Stimulated activated naive CD8-positive, alpha-beta T cell treated with anti-CD3 and anti-CD28 coated beads, Interleukin-15, Interleukin-2, amounts not matched to agents 100 U/mL and 50 U/mL, for 24 hours (primary cell): ENCODE results near the gene C5.

Experiments used
- ATAC-seq: fragments of 150-1000 bp; cut with Tn5 transposase; one replicate; pipeline ENCODE4 v1.10.0; 2021
- DNase-seq: peaks from one replicate; pipeline ENCODE4 v3.0.0; 2021

C5 gene

GRCh38 chr9:120924698-120925534 is 125.2 kb downstream of the C5 start:
- peak; percentile 5 for ATAC-seq

DNA sequence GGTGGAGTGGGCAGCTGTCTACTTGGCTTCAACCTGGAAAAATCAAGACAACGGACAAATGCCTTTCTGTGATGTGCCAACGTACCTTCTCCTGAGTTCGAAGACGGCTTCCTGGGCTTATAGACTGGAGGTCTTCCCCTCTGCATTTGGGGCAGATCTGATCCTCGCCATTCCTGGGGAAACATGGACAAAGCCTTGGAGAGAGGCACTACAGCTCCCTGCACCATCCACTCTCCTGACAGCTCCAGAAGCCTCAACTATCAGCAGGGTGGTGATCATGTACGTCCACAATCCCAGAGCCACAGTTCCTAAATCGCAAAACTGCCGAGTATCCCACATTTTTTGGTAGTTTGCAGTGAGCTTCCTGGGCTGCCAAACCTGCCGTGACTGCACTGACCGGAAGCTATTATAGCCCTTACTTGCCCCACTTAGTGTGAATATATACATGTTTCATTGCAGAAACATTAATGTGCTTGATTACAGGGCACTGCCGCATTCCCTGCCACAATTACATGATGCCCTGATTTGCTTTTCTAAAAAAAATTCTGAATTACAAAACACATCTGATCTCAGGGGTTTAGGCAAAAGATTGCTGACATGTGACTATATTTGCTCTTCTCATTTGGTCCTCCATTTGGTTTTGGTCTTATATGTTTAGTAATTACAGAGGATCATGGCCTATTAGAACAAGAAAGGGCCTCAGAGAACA is 126.3 kb downstream of the C5 start:
- ATAC-seq (no peak), DNase-seq (no peak)

More at GRCh38 chr9:120924698-120925534, 125.2 kb downstream of the C5 start:
- DNase-seq, result peak; percentile 57

DNA sequence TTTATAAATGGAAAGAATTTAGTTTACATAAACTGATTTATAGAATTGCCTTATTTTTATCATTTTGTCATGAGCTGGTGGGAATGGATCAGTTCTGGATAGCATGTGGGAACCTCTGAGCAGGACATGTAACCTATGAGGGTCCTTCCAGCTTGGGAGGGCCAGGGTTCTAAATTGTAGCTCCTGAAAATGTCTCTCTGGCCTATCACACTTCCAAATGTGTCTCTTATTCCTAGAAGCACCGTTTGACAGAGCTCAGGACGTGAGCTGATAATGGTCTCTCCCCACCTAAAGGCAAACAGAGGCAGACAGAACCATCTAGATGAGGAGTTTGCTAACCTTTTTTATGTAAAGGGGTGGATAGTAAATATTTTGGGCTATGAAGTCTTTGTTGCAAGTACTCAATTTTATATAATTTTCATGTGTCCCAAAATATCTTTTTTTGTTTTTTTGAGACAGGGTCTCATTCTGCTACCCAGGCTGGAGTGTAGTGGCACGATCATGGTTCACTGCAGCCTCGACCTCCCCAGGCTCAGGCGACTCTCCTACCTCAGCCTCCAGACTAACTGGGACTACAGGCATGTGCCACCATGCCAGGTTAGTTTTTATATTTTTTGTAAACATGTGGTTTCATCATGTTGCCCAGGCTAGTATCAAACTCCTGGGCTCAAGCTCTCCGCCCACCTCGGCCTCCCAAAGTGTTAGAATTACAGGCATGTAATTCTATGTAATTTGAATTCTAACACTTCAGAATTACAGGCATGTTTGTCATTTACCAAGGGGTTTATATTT is 127.5 kb downstream of the C5 start:
- DNase-seq (no peak), ATAC-seq (no peak)

- DNase-seq (peak; percentile 53), ATAC-seq (peak; percentile 8)
Measured at GRCh38 chr9:120921661-120922181, 128.4 kb downstream of the C5 start.

- DNase-seq (peak; percentile 75), ATAC-seq (peak; percentile 45)
Measured at GRCh38 chr9:120920806-120921178, 129.3 kb downstream of the C5 start.

DNA sequence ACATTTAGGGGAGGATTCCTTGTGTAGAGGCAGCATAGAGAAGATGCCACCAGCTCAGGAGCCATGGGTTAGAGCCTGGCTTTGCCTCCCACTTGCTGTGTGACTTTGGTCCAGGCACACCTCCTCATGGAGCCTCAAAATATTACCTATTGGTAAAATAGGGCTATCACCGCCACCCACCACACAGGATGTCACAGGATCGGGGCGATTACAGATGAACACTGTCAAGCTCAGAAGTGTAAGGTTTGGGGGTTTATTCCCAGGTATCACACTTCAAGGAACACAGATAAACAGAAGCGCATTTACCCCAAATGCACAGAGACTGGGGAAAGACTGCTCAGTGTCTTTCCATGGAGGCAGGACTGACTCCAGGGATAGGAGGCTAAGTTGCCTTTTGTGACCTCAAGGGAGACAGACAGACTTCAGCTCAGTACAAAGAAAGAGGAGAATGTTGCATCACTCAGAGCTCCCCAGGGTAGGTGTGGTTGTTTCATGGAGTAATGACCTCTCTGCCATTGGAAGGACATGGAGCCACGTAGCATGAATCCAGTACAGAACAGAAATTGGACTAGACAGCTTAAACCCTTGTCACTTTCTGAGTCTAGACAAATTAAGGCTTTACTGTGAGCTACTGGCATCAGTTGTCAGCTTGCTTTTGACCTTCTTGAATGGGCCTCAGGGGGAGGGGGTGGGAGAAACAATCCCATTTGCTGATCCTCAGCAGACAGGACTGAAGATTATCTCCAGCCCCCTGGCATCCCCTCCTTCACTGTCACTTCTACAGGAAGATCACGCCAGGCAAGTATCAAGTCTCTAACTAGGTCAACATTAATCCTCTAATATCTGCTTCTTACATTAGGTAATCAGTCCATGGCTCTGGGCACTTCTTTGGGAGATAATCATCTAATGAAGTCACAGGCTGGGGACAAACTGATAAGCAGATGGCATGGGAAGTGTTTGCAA is 130.0 kb downstream of the C5 start:
- DNase-seq (no peak), ATAC-seq (no peak)

- no peak for DNase-seq
Measured at GRCh38 chr9:120918931-120919842, 130.9 kb downstream of the C5 start.

GRCh38 chr9:120917929-120918762 is 131.9 kb downstream of the C5 start:
- DNase-seq, result no peak

More at GRCh38 chr9:120918931-120919842, 130.9 kb downstream of the C5 start:
- no peak for ATAC-seq

DNA sequence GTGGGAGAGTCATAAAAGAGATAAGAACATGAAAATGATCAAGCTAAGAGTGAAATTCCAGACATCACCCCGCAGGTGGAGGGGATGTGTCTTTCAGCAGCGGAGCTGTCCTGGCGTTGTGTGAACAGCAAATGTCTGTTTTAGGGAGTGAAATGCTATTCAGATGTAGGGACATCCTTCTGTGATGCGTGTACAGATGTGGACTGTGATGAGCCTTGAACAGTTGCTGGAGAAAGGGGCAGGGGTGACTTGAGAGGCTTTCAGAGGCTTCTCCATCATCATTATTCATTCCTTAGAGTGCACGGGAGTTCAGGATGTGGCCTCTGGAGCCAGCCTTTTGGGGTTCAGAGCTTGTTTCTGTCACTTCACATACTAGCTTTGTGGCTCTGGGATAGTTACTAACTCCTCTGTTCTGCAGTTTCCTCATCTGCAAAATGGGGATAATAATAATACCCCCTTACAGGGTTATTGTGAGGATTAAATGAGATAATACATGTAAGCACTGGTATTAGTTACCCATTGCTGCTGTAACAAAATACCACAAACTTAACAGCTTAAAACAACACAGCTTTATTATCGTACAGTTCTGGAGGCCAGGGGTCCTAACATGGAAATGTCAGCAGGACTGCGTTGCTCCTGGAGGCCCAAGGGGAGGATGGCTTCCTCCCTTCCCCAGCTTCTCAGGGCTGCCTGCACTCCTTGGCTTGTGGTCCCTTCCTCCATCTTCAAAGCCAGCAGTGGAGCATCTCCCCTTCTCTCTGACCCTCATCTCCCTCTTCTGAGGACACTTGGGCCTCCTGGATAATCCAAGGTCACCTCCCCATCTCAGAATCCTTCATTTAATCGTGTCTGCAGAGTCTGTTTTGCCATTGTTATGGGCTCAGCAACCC is 132.8 kb downstream of the C5 start:
- ATAC-seq, result no peak

More at GRCh38 chr9:120917929-120918762, 131.9 kb downstream of the C5 start:
- ATAC-seq, result no peak

GRCh38 chr9:120916588-120916987 is 133.5 kb downstream of the C5 start:
- DNase-seq (no peak), ATAC-seq (no peak)

More for the DNA sequence above, 132.8 kb downstream of the C5 start:
- no peak for DNase-seq

DNA sequence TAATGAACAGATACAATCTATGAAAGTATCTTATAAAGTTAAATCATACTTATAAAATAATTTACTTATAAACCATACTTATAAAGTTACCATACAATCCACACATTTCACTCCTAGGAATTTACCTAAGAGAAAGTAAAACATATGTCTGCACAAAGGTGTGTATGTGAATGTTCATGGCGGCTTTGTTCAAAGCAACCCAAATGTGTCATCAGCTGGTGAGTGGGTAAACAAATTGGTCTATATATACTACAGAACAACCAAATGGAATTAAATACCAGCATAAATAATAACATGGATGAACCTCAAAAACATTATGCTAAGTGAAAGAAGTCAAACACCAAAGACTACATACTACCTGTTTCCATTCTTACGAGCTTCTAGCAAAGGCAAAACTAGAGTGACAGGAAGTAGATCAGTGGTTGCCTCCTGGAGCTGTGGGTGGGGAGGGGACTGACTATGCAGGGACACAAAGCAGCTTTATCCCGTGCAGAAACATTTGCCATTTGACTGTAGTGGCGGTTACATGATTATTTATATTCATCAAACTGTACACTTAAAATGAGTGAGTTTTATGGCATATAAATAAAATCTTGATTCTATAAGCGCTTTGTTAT is 134.1 kb downstream of the C5 start:
- DNase-seq (peak; percentile 45), ATAC-seq (no peak)

DNA sequence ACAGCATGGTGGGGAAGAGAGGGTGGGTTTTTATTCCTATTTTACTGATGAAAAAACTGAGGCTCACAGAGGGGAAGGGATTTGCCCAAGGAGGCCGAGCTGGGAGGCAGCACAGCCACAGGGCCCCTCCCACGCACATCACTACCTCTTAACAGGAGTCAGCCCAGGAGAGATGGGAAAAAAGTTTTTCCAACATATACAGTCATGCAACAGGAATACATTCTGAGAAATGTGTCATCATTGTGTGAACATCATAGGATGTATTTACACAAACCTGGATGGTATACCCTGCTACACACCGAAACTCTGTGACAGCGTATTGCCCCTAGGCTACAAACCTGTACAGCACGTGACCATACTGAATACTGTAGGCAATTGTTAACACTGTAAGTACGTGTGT is 135.1 kb downstream of the C5 start:
- no peak for ATAC-seq

GRCh38 chr9:120914396-120914795 is 135.7 kb downstream of the C5 start:
- ATAC-seq (no peak), DNase-seq (no peak)

More for the DNA sequence above, 135.1 kb downstream of the C5 start:
- no peak for DNase-seq

- ATAC-seq (peak; percentile 64), DNase-seq (peak; percentile 66)
Measured at GRCh38 chr9:120913647-120914264, 136.3 kb downstream of the C5 start.

DNA sequence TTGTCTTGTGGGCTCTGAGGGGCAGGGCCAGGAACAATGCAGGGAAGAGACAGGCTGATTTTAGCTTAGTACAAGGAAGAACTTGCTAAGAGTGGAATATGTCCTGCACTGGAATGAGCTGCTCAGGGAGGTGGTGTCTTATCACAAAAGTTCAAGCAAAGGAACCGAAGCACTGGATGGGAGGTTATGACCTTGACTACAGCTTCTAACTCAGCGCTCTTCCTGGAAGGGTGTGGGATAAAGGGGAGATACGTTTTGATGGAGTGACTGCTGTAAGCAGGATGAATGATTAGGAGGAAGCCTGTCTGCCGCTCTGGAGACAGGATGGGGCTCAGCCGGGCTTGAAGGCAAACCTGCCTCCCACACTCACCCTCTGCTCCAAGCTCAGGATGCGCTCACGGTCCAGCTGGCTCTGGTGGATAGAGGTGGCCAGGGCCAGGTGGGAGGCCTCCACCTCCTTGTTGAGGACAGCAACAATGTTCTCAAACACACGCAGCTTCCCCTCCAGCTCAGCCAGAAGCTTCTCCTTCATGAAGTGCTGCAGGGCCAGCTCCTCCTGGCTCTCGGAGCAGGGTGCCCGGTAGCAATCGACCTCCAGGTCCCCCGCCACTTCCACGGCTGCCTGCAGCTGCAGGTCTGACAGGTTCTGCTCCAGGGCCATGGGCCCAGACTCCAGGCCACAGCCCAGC is 137.0 kb downstream of the C5 start:
- no peak for DNase-seq

GRCh38 chr9:120911295-120911837 is 138.7 kb downstream of the C5 start:
- ATAC-seq, result no peak
- DNase-seq, result no peak

More for the DNA sequence above, 137.0 kb downstream of the C5 start:
- ATAC-seq, result no peak
